ENCODE measurements around the gene MAST4.
A peak's percentile ranks its signal among the peaks of the same experiment; 100 is the strongest.

The MAST4 gene

GRCh38 chr5:66923457-66923856 lies 327.3 kb downstream of the MAST4 start:
- no peak for ATAC-seq

GRCh38 chr5:66923922-66924321 lies 327.7 kb downstream of the MAST4 start:
- ATAC-seq: no peak

- no peak for ATAC-seq
Observed at GRCh38 chr5:66927140-66927539, 330.9 kb downstream of the MAST4 start.

GRCh38 chr5:66929281-66929680 lies 333.1 kb downstream of the MAST4 start:
- ATAC-seq: no peak

GRCh38 chr5:66929995-66930394 lies 333.8 kb downstream of the MAST4 start:
- ATAC-seq: no peak

GRCh38 chr5:66931651-66932050 lies 335.5 kb downstream of the MAST4 start:
- ATAC-seq: no peak

GRCh38 chr5:66932457-66932856 lies 336.3 kb downstream of the MAST4 start:
- ATAC-seq: no peak

- no peak for ATAC-seq
Observed at GRCh38 chr5:66933066-66933465, 336.9 kb downstream of the MAST4 start.

GRCh38 chr5:66939094-66939493 lies 342.9 kb downstream of the MAST4 start:
- no peak for ATAC-seq

GRCh38 chr5:66945389-66946349 lies 349.5 kb downstream of the MAST4 start:
- ATAC-seq: peak; percentile 71 to 89

GRCh38 chr5:66947458-66947857 lies 351.3 kb downstream of the MAST4 start:
- ATAC-seq: no peak

GRCh38 chr5:66949066-66949465 lies 352.9 kb downstream of the MAST4 start:
- no peak for ATAC-seq

- ATAC-seq: peak in 1 of 2 donors; percentile 44
Observed at GRCh38 chr5:66952153-66952552, 356.0 kb downstream of the MAST4 start.

- no peak for ATAC-seq
Observed at GRCh38 chr5:66956439-66956838, 360.2 kb downstream of the MAST4 start.

GRCh38 chr5:66958201-66958979 lies 362.2 kb downstream of the MAST4 start:
- ATAC-seq: no peak

- ATAC-seq: no peak
Observed at GRCh38 chr5:66958980-66959641, 362.9 kb downstream of the MAST4 start.

GRCh38 chr5:66959653-66960052 lies 363.5 kb downstream of the MAST4 start:
- no peak for ATAC-seq

GRCh38 chr5:66960369-66961137 lies 364.4 kb downstream of the MAST4 start:
- no peak for ATAC-seq

GRCh38 chr5:66963559-66963971 lies 367.4 kb downstream of the MAST4 start:
- ATAC-seq: no peak

- ATAC-seq: no peak
Observed at GRCh38 chr5:66966439-66966838, 370.2 kb downstream of the MAST4 start.

- ATAC-seq: no peak
Observed at GRCh38 chr5:66967102-66967501, 370.9 kb downstream of the MAST4 start.

GRCh38 chr5:66967826-66968262 lies 371.7 kb downstream of the MAST4 start:
- ATAC-seq: no peak
